H1 (cell line): ENCODE data around the gene ODF4. TPM values are rescaled to one million over a fixed set of nuclear protein-coding genes. Genes with fewer than 3 reads are reported as not detected.

Source experiments
- CTCF ChIA-PET: fragments of 300-600 bp; sonication (Branson Sonifier 250); formaldehyde crosslinking; loops from one replicate; lab custom pipeline; 2021; ENCODE audit not compliant: partially characterized antibody; lab: Charles Lee
- POLR2A ChIA-PET: fragments of 300-600 bp; sonication (Branson Sonifier 250); formaldehyde crosslinking; loops from one replicate; lab custom pipeline; 2021; ENCODE audit warnings: inconsistent platforms; ENCODE audit not compliant: partially characterized antibody; lab: Charles Lee
- DNase-seq, 2 experiments: peaks; one replicate each; pipeline versions ENCODE4 v3.0.0 to v3.0.0-alpha.2; 2010 to 2022; ENCODE audit warnings: low spot score in 2 of 2, low read depth in 1 of 2, mixed read lengths in 1 of 2
- FAIRE-seq: peaks from 2 replicates; lab custom pipeline; 2011; peaks lifted over from hg19 to GRCh38; lab: Jason Lieb, UNC
- H2AFZ ChIP-seq: 2 replicates; pipeline ENCODE4 v1.8.1; 2012; ENCODE audit warnings: low read length, inconsistent platforms
- H2AK5ac ChIP-seq: 2 replicates; pipeline ENCODE4 v1.6.1; 2013; ENCODE audit warnings: low read depth, low read length
- H2BK120ac ChIP-seq: replicated peaks from 2 replicates; pipeline ENCODE3; 2013; ENCODE audit warnings: low read depth, low read length, inconsistent platforms
- H2BK12ac ChIP-seq: 2 replicates; pipeline ENCODE4 v1.6.1; 2013; ENCODE audit warnings: low read depth, low read length
- H2BK15ac ChIP-seq: 2 replicates; pipeline ENCODE4 v1.6.1; 2013; ENCODE audit warnings: low read length
- H2BK20ac ChIP-seq: 2 replicates; pipeline ENCODE4 v1.6.1; 2013; ENCODE audit warnings: low read length
- H2BK5ac ChIP-seq: 2 replicates; pipeline ENCODE4 v1.6.1; 2013; ENCODE audit warnings: low read depth, low read length
- H3K14ac ChIP-seq: 2 replicates; pipeline ENCODE4 v1.6.1; 2013; ENCODE audit warnings: inconsistent platforms; ENCODE audit not compliant: insufficient read length
- H3K18ac ChIP-seq: 2 replicates; pipeline ENCODE4 v1.6.1; 2013; ENCODE audit warnings: low read length; ENCODE audit errors: extremely low read depth
- H3K23ac ChIP-seq: 2 replicates; pipeline ENCODE4 v1.6.1; 2013; ENCODE audit warnings: inconsistent platforms; ENCODE audit not compliant: insufficient read length
- H3K23me2 ChIP-seq: 2 replicates; pipeline ENCODE4 v1.6.1; 2013; ENCODE audit warnings: low read depth, low read length
- H3K27ac ChIP-seq: 2 replicates; pipeline ENCODE4 v1.6.1; 2011; ENCODE audit warnings: low read depth, low read length, inconsistent platforms
- H3K27me3 ChIP-seq, 4 experiments: replicated peaks in 1 of 4; 1 replicate in 1 of 4; 2 replicates in 3 of 4; pipeline versions ENCODE4 v1.6.1 to v1.8.1; 2011 to 2013; ENCODE audit warnings: low read length in 3 of 4, mild to moderate bottlenecking in 3 of 4, inconsistent platforms in 2 of 4, mixed read lengths in 2 of 4, moderate library complexity in 1 of 4; ENCODE audit not compliant: control insufficient read depth in 3 of 4, insufficient read depth in 3 of 4; ENCODE audit errors: extremely low read depth in 1 of 4
- H3K36me3 ChIP-seq, 4 experiments: 2 replicates each; pipeline versions ENCODE4 v1.6.1 to v1.8.1; 2011 to 2013; ENCODE audit warnings: mild to moderate bottlenecking in 4 of 4, low read length in 3 of 4, moderate library complexity in 2 of 4, control low read depth in 1 of 4, inconsistent platforms in 1 of 4; ENCODE audit not compliant: insufficient read depth in 4 of 4, control insufficient read depth in 2 of 4
- H3K4ac ChIP-seq: replicated peaks from 2 replicates; pipeline ENCODE3; 2013; ENCODE audit warnings: low read length, low read depth, mixed read lengths, inconsistent platforms; ENCODE audit not compliant: insufficient read length
- H3K4me1 ChIP-seq, 4 experiments: replicated peaks in 1 of 4; 1 replicate in 1 of 4; 2 replicates in 3 of 4; pipeline versions ENCODE4 v1.6.1 to v1.8.1; 2011 to 2013; ENCODE audit warnings: low read length in 3 of 4, inconsistent platforms in 2 of 4, mixed read lengths in 1 of 4; ENCODE audit not compliant: insufficient read depth in 4 of 4, control insufficient read depth in 3 of 4
- H3K4me2 ChIP-seq, 2 experiments: 2 replicates each; pipeline versions ENCODE4 v1.6.1 to v1.8.1; 2011 to 2013; ENCODE audit warnings: low read depth in 2 of 2, low read length in 2 of 2, control low read depth in 1 of 2, inconsistent platforms in 1 of 2, mild to moderate bottlenecking in 1 of 2; ENCODE audit not compliant: insufficient read depth in 1 of 2
- H3K4me3 ChIP-seq, 4 experiments: fragments of 200-600, 300-600 bp in 1 of 4; sonication (generic), shearing (Covaris generic), sonication (Bioruptor Twin) in 1 of 4; 2 replicates each; pipeline versions ENCODE4 v1.5.1 to v1.8.1; 2011 to 2016; ENCODE audit warnings: low read length in 4 of 4, low read depth in 3 of 4, control low read depth in 2 of 4, inconsistent platforms in 2 of 4, mild to moderate bottlenecking in 2 of 4, mixed read lengths in 1 of 4, moderate library complexity in 1 of 4; ENCODE audit not compliant: insufficient read depth in 2 of 4; ENCODE audit errors: extremely low read depth in 1 of 4
- H3K56ac ChIP-seq: replicated peaks from 2 replicates; pipeline ENCODE3; 2013; ENCODE audit warnings: low read depth, mild to moderate bottlenecking, mixed read lengths, low read length, inconsistent platforms; ENCODE audit not compliant: insufficient read length
- H3K79me1 ChIP-seq: 2 replicates; pipeline ENCODE4 v1.6.1; 2013; ENCODE audit warnings: low read depth, low read length, control low read depth
- H3K79me2 ChIP-seq, 2 experiments: 2 replicates each; pipeline versions ENCODE4 v1.6.1 to v1.8.1; 2012 to 2013; ENCODE audit warnings: low read length in 2 of 2, mild to moderate bottlenecking in 2 of 2, inconsistent platforms in 1 of 2; ENCODE audit not compliant: insufficient read depth in 2 of 2, control insufficient read depth in 1 of 2
- H3K9ac ChIP-seq, 4 experiments: replicated peaks in 1 of 4; 1 replicate in 1 of 4; 2 replicates in 3 of 4; pipeline versions ENCODE4 v1.6.1 to v1.8.1; 2011 to 2013; ENCODE audit warnings: low read depth in 3 of 4, low read length in 3 of 4, control low read depth in 2 of 4, mild to moderate bottlenecking in 2 of 4, moderate library complexity in 2 of 4, inconsistent platforms in 1 of 4; ENCODE audit errors: extremely low read depth in 1 of 4
- H3K9me3 ChIP-seq, 2 experiments: 2 replicates each; pipeline versions ENCODE4 v1.6.1 to v1.8.1; 2012 to 2013; ENCODE audit warnings: mild to moderate bottlenecking in 2 of 2, moderate library complexity in 2 of 2, control low read depth in 1 of 2, inconsistent platforms in 1 of 2, low read depth in 1 of 2, low read length in 1 of 2, mixed read lengths in 1 of 2; ENCODE audit not compliant: insufficient read depth in 2 of 2
- H4K20me1 ChIP-seq, 2 experiments: replicated peaks in 1 of 2; 2 replicates each; pipeline versions ENCODE3 to v1.8.1; 2011 to 2013; ENCODE audit warnings: inconsistent platforms in 2 of 2, low read length in 2 of 2, mild to moderate bottlenecking in 1 of 2; ENCODE audit not compliant: insufficient read depth in 2 of 2, control insufficient read depth in 1 of 2
- H4K5ac ChIP-seq: 2 replicates; pipeline ENCODE4 v1.6.1; 2013; ENCODE audit warnings: low read length, low read depth, mixed read lengths, inconsistent platforms; ENCODE audit not compliant: insufficient read length
- H4K8ac ChIP-seq: 2 replicates; pipeline ENCODE4 v1.8.0; 2013; ENCODE audit warnings: mild to moderate bottlenecking, moderate library complexity, low read length, inconsistent platforms; ENCODE audit not compliant: insufficient read depth; ENCODE audit errors: extremely low read depth
- H4K91ac ChIP-seq: replicated peaks from 2 replicates; pipeline ENCODE3; 2013; ENCODE audit warnings: low read length, mixed read lengths, inconsistent platforms; ENCODE audit not compliant: insufficient read length
- ATF3 ChIP-seq: IDR thresholded peaks from 2 replicates; pipeline ENCODE4 v1.6.1; 2011; ENCODE audit warnings: low read depth, mild to moderate bottlenecking, low read length; ENCODE audit not compliant: insufficient read depth
- CHD2 ChIP-seq: IDR thresholded peaks from 2 replicates; pipeline ENCODE4 v1.6.1; 2012; ENCODE audit warnings: low read length, improper control_type of control experiment
- MAX ChIP-seq: IDR thresholded peaks from 2 replicates; pipeline ENCODE4 v1.6.1; 2012; ENCODE audit warnings: inconsistent platforms
- RBBP5 ChIP-seq: IDR thresholded peaks from 2 replicates; pipeline ENCODE4 v1.7.1; 2012; ENCODE audit warnings: low read depth, mild to moderate bottlenecking, inconsistent platforms, low read length, moderate library complexity, borderline replicate concordance
- RXRA ChIP-seq: IDR thresholded peaks from 2 replicates; pipeline ENCODE4 v1.6.1; 2011; ENCODE audit warnings: low read depth, mild to moderate bottlenecking, low read length, moderate library complexity; ENCODE audit not compliant: insufficient read depth
- SIN3A ChIP-seq, 2 experiments: IDR thresholded peaks in 1 of 2; conservative IDR thresholded peaks in 1 of 2; 2 replicates each; pipeline ENCODE4 v1.6.1; 2011 to 2012; ENCODE audit warnings: low read length in 2 of 2, improper control_type of control experiment in 1 of 2, low read depth in 1 of 2, mild to moderate bottlenecking in 1 of 2
- SIX5 ChIP-seq: IDR thresholded peaks from 2 replicates; pipeline ENCODE4 v1.6.1; 2011; ENCODE audit warnings: mild to moderate bottlenecking, low read depth, low read length
- WGBS, 2 experiments: shearing (Covaris generic) in 1 of 2; methylation state at CpG; one replicate each; pipeline versions ENCODE4 v1.1.6 to v1.1.7; 2013 to 2015; ENCODE audit warnings: low lambda C conversion rate in 2 of 2, mixed read lengths in 2 of 2, inconsistent platforms in 1 of 2, low coverage in 1 of 2, missing lambda C conversion rate in 1 of 2; ENCODE audit not compliant: insufficient replicate concordance in 2 of 2, insufficient coverage in 1 of 2, insufficient read length in 1 of 2; ENCODE audit errors: extremely low coverage in 1 of 2, missing lambda C conversion rate in 1 of 2; 5-methylcytosine and 5-hydroxymethylcytosine counted together
- polyA plus RNA-seq, 7 experiments: library from polyadenylated mRNA; depleted of rRNA in 3 of 7; stranded (reverse) in 5 of 7; unstranded in 2 of 7; fragments of >200 nt in 5 of 7; fragments of 200-250 nt in 2 of 7; gene quantifications; 1 replicate in 5 of 7; 2 replicates in 1 of 7; 4 replicates in 1 of 7; pipeline versions ENCODE4 v1.2.1 to v1.2.3, GENCODE V29; 2011 to 2013; ENCODE audit warnings: missing spikeins in 2 of 7, mixed read lengths in 2 of 7
- total RNA-seq: library from RNA; stranded (reverse); fragmentation: NEBNext Ultra II Directional; extraction: Animal tissue kit (Norgen Biotek cat#: 25700); gene quantifications from 2 replicates; pipeline ENCODE4 v1.2.1, GENCODE V29; 2021

ODF4 gene
- total and polyA plus RNA-seq, 2 of the 8 experiments (the other 6 are each of a cell fraction or from before 2014, with no cell fraction given): not detected

DNA sequence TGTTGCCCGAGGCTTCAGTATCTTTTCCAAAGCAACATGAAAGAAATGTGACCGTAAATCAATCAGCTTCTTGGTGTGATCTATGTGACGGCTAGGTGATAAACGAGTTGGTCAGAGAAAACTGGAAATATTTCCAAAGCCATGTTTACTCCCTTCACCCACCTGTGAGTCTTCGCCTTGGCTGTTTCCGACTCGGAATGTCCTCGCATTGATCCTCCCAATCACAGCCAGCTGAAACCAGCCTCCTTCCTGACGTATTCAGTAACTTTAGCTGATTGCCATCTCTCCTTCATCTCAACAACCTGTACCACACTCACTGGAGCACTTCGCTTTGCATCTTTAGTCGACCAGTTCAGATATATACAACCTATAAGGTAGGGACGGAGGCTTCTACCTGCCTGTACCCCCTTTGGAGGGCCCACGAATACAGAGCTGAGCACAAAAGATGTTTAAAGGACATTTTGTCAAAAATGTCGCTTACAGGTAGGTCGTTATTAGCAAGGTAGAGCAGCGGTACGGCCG lies 36.2 kb downstream of the ODF4 start:
- Histone ChIP-seq H3K23me2 (peaks cover 9% of the 10 kb centered on the region), H3K23ac (no peak overlapping the region), H2AK5ac (peak overlapping the region; percentile 14; the same call in 1 of the 2 replicates), H4K20me1 (peaks cover 4 to 10% of the 10 kb centered on the region in 2 experiments), H3K4ac (peak overlapping the region; percentile 0), H3K9ac (peak overlapping the region in 3 of 4 experiments; percentile 81 to 91 (median 88); a peak in 6 of 7 replicates), H4K5ac (peak overlapping the region; percentile 55), H3K4me3 (peak overlapping the region; percentile 48 to 84 (median 72)), H3K36me3 (peaks cover 24 to 47% (median 36%) of the 10 kb centered on the region in 4 experiments), H2AFZ (no peak overlapping the region), H3K56ac (no peak overlapping the region), H2BK120ac (no peak overlapping the region), H3K79me1 (0 out of 2 replicates have a peak, but pooled peaks cover 2% of the 10 kb centered on the region), H3K27ac (peak overlapping the region; percentile 86), H3K27me3 (no peaks in the 10 kb centered on the region), H3K4me1 (peaks cover 0 to 12% (median 0%) of the 10 kb centered on the region in 4 experiments; a peak in 4 of 7 replicates), H2BK12ac (peak overlapping the region; percentile 77; the same call in 1 of the 2 replicates), H4K8ac (no peak overlapping the region; the same call in 1 of the 2 replicates), H2BK15ac (no peak overlapping the region), H3K14ac (peak overlapping the region; percentile 54), H2BK20ac (no peak overlapping the region), H3K18ac (no peak overlapping the region; the same call in 1 of the 2 replicates), H4K91ac (peak overlapping the region; percentile 30), H3K4me2 (peak overlapping the region; percentile 85 to 90), H3K9me3 (no peaks in the 10 kb centered on the region; a peak in 1 of 4 replicates), H3K79me2 (peaks cover 0 to 19% of the 10 kb centered on the region in 2 experiments; a peak in 2 of 4 replicates), H2BK5ac (peak overlapping the region; percentile 86; the same call in 1 of the 2 replicates)
- ChIA-PET POLR2A (interaction anchor here (0.6 to 4.3 kb wide), 36 partner anchors 8 to 188 kb away, joined by 3 to 66 read pairs (median 4); partner anchors contain the start of genes ARHGEF15, AURKB, CTC1 and ODF4), CTCF (interaction anchor here (0.8 to 2.0 kb wide), 7 partner anchors 9 to 302 kb away, joined by 3 to 8 read pairs (median 3); no protein-coding TSS in a partner anchor)
- DNase-seq (no peak), FAIRE-seq (no peak)
- no peak for TF ChIP-seq RBBP5
- no peak for TF ChIP-seq RXRA
- no peak for TF ChIP-seq SIX5
- no peak for TF ChIP-seq CHD2
- TF ChIP-seq ATF3: no peak
- no peak for TF ChIP-seq MAX
- TF ChIP-seq SIN3A (conservative IDR thresholded peaks at IDR 0.05 in 1 of 2, IDR thresholded peaks at IDR 0.05 in 1 of 2; ENCODE audit: low read depth in 1 of 2, low read length in 2 of 2): peak; percentile 65 to 77; a peak in 2 of 4 replicates
- 59% methylated on average over 18 of the region's 18 CpGs; no CpG with 5 or more reads in 1 of the 2 experiments for WGBS, 2 experiments
